ENCODE measurements around the gene RGSL1. TPM values are rescaled to one million over a fixed set of nuclear protein-coding genes. Genes with fewer than 3 reads are reported as not detected.

Gene RGSL1
- polyA plus RNA-seq, 1 donor from 2014 or later = not detected

- Histone ChIP-seq H3K4me3 (ENCODE audit: low read length) (no peak overlapping the region), H3K4me2 (ENCODE audit: low read length) (no peak overlapping the region), H3K36me3 (ENCODE audit: insufficient read depth, low read length) (no peaks in the 10 kb centered on the region), H3K9me2 (ENCODE audit: insufficient read depth, low read length) (no peaks in the 10 kb centered on the region), H2AFZ (ENCODE audit: low read depth, low read length) (no peak overlapping the region), H3F3A (ENCODE audit: insufficient read depth, low read length, poor library complexity, severe bottlenecking) (no peaks in the 10 kb centered on the region), H3K27ac (ENCODE audit: low read length) (no peak overlapping the region), H3K9ac (ENCODE audit: low read length) (no peak overlapping the region), H3K79me2 (replicated peaks; ENCODE audit: insufficient read depth, low read length) (no peaks in the 10 kb centered on the region), H4K20me1 (ENCODE audit: insufficient read depth) (no peaks in the 10 kb centered on the region), H3K9me3 (ENCODE audit: low read length) (no peaks in the 10 kb centered on the region), H3K27me3 (ENCODE audit: insufficient read depth, low read depth, low read length) (peaks cover 17% of the 10 kb centered on the region)
- TF ChIP-seq MXI1 (conservative IDR thresholded peaks at IDR 0.05; ENCODE audit: poor library complexity, severe bottlenecking) (peak; percentile 2), EP300 (conservative IDR thresholded peaks at IDR 0.05; ENCODE audit: poor library complexity, severe bottlenecking) (no peak), TAF1 (IDR thresholded peaks at IDR 0.05; ENCODE audit: low read depth) (no peak), POLR2AphosphoS5 (IDR thresholded peaks at IDR 0.05) (no peak)
Observed at GRCh38 chr1:182601913-182602312, 152.0 kb downstream of the RGSL1 start.

GRCh38 chr1:182602935-182603645 lies 153.1 kb downstream of the RGSL1 start:
- Histone ChIP-seq H3F3A (ENCODE audit: insufficient read depth, low read length, poor library complexity, severe bottlenecking) (no peaks in the 10 kb centered on the region), H2AFZ (ENCODE audit: low read depth, low read length) (no peak overlapping the region), H3K79me2 (replicated peaks; ENCODE audit: insufficient read depth, low read length) (no peaks in the 10 kb centered on the region), H3K27ac (ENCODE audit: low read length) (no peak overlapping the region), H3K36me3 (ENCODE audit: insufficient read depth, low read length) (no peaks in the 10 kb centered on the region), H3K27me3 (ENCODE audit: insufficient read depth, low read depth, low read length) (peaks cover 17% of the 10 kb centered on the region), H4K20me1 (ENCODE audit: insufficient read depth) (no peaks in the 10 kb centered on the region), H3K4me2 (ENCODE audit: low read length) (no peak overlapping the region), H3K9me2 (ENCODE audit: insufficient read depth, low read length) (no peaks in the 10 kb centered on the region), H3K9ac (ENCODE audit: low read length) (no peak overlapping the region), H3K4me3 (ENCODE audit: low read length) (no peak overlapping the region), H3K9me3 (ENCODE audit: low read length) (no peaks in the 10 kb centered on the region)
- TF ChIP-seq EP300 (conservative IDR thresholded peaks at IDR 0.05; ENCODE audit: poor library complexity, severe bottlenecking) = no peak
- no peak for TF ChIP-seq TAF1 (IDR thresholded peaks at IDR 0.05; ENCODE audit: low read depth)
- TF ChIP-seq REST (IDR thresholded peaks at IDR 0.05; ENCODE audit: borderline replicate concordance) = no peak

- peaks cover 17% of the 10 kb centered on the region for H3K27me3 ChIP-seq (ENCODE audit: insufficient read depth, low read depth, low read length)
- H2AFZ ChIP-seq (ENCODE audit: low read depth, low read length) = no peak overlapping the region
- no peaks in the 10 kb centered on the region for H3F3A ChIP-seq (ENCODE audit: insufficient read depth, low read length, poor library complexity, severe bottlenecking)
- H3K36me3 ChIP-seq (ENCODE audit: insufficient read depth, low read length) = no peaks in the 10 kb centered on the region
- H4K20me1 ChIP-seq (ENCODE audit: insufficient read depth) = no peaks in the 10 kb centered on the region
- peak overlapping the region; percentile 56 for H3K4me3 ChIP-seq (ENCODE audit: low read length)
- H3K9me3 ChIP-seq (ENCODE audit: low read length) = no peaks in the 10 kb centered on the region
- H3K79me2 ChIP-seq (replicated peaks; ENCODE audit: insufficient read depth, low read length) = no peaks in the 10 kb centered on the region
- TF ChIP-seq TAF1 (IDR thresholded peaks at IDR 0.05; ENCODE audit: low read depth) (no peak), EZH2 (IDR thresholded peaks at IDR 0.05; ENCODE audit: borderline replicate concordance, insufficient read depth, low read length, poor library complexity, severe bottlenecking) (no peak), SMC3 (conservative IDR thresholded peaks at IDR 0.05; ENCODE audit: poor library complexity) (no peak), RAD21 (conservative IDR thresholded peaks at IDR 0.05) (no peak), MXI1 (conservative IDR thresholded peaks at IDR 0.05; ENCODE audit: poor library complexity, severe bottlenecking) (no peak), REST (IDR thresholded peaks at IDR 0.05; ENCODE audit: borderline replicate concordance) (no peak), POLR2AphosphoS5 (IDR thresholded peaks at IDR 0.05) (no peak), EP300 (conservative IDR thresholded peaks at IDR 0.05; ENCODE audit: poor library complexity, severe bottlenecking) (no peak), CTCF (IDR thresholded peaks at IDR 0.05; ENCODE audit: poor library complexity, severe bottlenecking) (no peak)
- no peak overlapping the region for H3K4me2 ChIP-seq (ENCODE audit: low read length)
- H3K9me2 ChIP-seq (ENCODE audit: insufficient read depth, low read length) = no peaks in the 10 kb centered on the region
- H3K9ac ChIP-seq (ENCODE audit: low read length) = no peak overlapping the region
- H3K27ac ChIP-seq (ENCODE audit: low read length) = no peak overlapping the region
Observed at GRCh38 chr1:182603646-182604174, 153.8 kb downstream of the RGSL1 start.

Data from neural cell (in vitro differentiated cells).